ENCODE data around the gene RPL39. TPM values are rescaled to one million over a fixed set of nuclear protein-coding genes. Genes with fewer than 3 reads are reported as not detected.
A peak's percentile ranks its signal among the peaks of the same experiment; 100 is the strongest.
"Not testable (repeated sequence)": the region's sequence is repeated elsewhere in the genome, so short reads cannot be mapped to it uniquely, and the experiment has no call there.

The RPL39 gene
- total RNA-seq, 2 experiments from 2014 or later, result 1,775 to 1,899 TPM

DNA sequence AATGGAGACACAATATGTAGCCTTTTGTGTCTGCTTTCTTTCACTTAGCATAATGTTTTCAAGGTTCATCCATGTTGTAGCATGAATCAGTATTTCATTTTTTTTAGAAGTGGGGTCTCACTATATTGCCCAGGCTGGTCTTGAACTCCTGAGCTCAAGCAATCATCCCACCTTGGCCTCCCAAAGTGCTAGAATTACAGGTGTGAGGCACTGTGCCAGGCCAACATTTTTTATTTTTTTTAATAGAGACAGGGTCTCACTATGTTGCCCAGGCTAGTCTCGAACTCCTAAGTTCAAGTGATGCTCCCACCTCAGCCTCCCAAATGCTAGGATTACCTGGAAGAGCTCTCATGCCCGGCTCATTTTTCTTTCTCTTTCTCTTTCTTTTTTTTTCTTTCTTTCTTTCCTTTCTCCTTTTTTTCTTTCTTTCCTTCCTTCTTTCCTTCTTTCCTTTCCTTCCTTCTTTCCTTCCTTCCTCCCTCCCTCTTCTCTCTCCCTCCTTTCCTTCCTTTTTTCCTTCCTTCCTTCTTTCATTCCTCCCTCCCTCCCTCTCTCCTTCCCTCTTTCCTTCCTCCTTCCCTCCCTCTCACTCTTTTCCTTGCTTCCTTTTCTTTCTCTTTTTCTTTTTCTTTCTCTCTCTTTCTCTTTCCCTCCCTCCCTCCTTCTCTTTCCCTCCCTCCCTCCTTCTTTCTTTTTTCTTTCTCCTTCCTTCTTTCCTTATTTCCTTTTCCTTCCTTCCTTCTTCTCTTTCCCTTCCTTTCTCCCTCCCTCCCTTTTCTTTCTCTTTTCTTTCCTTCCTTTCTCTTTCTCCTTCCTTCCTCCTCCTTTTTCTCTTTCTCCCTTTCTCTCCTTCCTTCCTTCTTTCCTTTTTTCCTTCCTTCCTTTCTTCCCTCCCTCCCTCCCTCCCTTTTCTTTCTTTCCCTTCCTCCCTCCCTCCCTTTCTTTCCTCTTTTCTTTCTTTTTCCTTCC is 10.1 kb upstream of the RPL39 start:
- ChIA-PET POLR2A (interaction anchor here (0.6 kb wide), 1 partner anchor 12 kb away, joined by 6 read pairs; no protein-coding TSS in a partner anchor), CTCF (no interaction called here)
- Mint-ChIP-seq H3K36me3 (ENCODE audit: low read depth) (no peaks in the 10 kb centered on the region), H3K27ac (no peak overlapping the region), H3K4me3 (no peak overlapping the region), H3K27me3 (ENCODE audit: low read depth) (no peaks in the 10 kb centered on the region), H3K4me1 (ENCODE audit: low read depth) (no peaks in the 10 kb centered on the region), H3K9me3 (ENCODE audit: insufficient read depth) (no peaks in the 10 kb centered on the region)
- ATAC-seq (no peak), DNase-seq (no peak)

DNA sequence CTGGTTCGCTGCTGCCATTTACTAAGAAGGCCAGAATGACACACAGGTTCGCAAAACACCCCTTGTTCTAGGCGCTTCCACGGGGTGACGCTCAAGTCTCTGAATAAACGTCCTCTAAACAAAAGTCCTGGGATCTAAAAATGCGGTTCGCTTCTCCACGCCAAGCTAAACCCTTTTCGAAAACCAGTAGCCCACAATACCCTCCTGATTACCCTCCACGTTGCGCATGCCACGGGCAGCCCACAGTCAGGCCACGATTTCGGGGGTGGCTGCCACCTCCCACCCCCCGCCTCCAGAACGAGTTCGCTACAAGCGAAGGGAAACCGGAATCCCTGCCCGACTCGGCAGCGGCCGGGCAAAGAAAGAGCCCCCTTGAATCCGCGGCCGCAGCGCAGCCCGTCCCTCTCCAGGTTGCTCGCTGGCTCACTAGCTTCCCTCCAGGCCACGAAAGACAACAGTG is 423 bp downstream of the RPL39 start:
- peak overlapping the region; percentile 95 for H3K4me3 Mint-ChIP-seq
- peaks cover 41% of the 10 kb centered on the region for H3K36me3 Mint-ChIP-seq (ENCODE audit: low read depth)
- DNase-seq, result peak; percentile 49
- POLR2A ChIA-PET, result interaction anchor here (0.8 to 2.4 kb wide), 13 partner anchors 15 to 275 kb away, joined by 3 to 27 read pairs (median 7); partner anchors contain the start of genes NDUFA1, NKRF, RNF113A and SEPTIN6
- H3K9me3 Mint-ChIP-seq (ENCODE audit: insufficient read depth), result no peaks in the 10 kb centered on the region
- CTCF ChIA-PET, result interaction anchor here (1.0 to 1.7 kb wide), 11 partner anchors 15 to 185 kb away, joined by 3 to 10 read pairs (median 5); partner anchors contain the start of genes NDUFA1, NKRF, RNF113A and UPF3B
- peak overlapping the region; percentile 94 for H3K27ac Mint-ChIP-seq
- ATAC-seq, result peak; percentile 38
- no peaks in the 10 kb centered on the region for H3K27me3 Mint-ChIP-seq (ENCODE audit: low read depth)
- H3K4me1 Mint-ChIP-seq (ENCODE audit: low read depth), result peaks cover 35% of the 10 kb centered on the region

DNA sequence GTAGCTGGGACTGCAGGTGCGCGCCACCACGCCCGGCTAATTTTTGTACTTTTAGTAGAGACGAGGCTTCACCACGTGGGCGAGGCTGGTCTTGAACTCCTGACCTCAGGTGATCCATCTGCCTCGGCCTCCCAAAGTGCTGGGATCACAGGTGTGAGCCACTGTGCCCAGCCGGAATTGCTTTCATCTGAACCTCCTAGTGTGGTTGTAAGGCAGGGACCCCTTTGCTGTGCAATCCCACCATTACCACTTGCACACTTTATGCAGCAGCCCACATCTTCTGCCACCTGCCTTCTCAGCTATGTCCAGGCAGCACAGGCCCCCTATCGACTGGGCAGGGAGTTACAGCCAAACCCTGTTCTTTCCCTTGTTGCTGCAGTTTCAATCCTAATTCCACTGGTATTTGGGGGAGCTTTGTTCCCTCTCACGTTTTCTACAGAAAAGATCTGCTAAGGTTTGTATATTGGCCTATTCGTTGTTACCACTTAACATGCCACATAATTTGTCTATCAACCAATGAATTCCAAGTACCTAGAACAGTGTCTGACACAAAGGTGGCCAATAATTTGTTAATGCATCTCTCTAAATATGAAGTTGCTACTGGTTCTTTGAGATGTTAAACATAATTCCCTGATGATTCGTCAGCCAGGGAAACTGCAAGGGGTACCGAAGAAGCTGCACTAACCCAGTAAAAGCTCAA is 6.5 kb downstream of the RPL39 start:
- CTCF ChIA-PET, result interaction anchor here (0.7 to 1.9 kb wide), 10 partner anchors 9 to 262 kb away, joined by 3 to 16 read pairs (median 4); partner anchors contain the start of genes SOWAHD and UPF3B
- H3K9me3 Mint-ChIP-seq (ENCODE audit: insufficient read depth), result no peaks in the 10 kb centered on the region
- H3K4me1 Mint-ChIP-seq (ENCODE audit: low read depth), result peaks cover 44% of the 10 kb centered on the region
- no peaks in the 10 kb centered on the region for H3K27me3 Mint-ChIP-seq (ENCODE audit: low read depth)
- H3K36me3 Mint-ChIP-seq (ENCODE audit: low read depth), result peaks cover 53% of the 10 kb centered on the region
- no peak overlapping the region for H3K4me3 Mint-ChIP-seq
- peak; percentile 51 for ATAC-seq
- peak; percentile 56 for DNase-seq
- H3K27ac Mint-ChIP-seq, result peak overlapping the region; percentile 15
- POLR2A ChIA-PET, result no interaction called here

DNA sequence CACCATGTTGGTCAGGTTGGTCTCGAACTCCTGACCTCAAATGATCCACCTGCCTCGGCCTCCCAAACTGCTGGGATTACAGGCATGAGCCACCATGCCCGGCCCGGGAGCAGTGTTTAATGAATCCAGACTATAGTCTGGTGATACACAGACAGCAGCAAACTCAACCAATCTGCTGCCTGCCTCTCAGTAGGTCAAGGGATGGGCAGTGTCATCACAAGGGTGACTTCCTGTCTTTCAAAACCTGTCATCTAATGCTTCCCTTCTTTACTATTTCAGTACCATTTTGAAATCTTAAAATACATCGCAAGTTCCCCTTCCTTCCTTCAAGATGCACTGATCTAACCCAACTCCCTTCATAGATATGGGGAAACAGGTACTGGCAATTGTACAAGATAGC is 8.4 kb downstream of the RPL39 start:
- CTCF ChIA-PET, result interaction anchor here (2.1 kb wide), 1 partner anchor 25 kb away, joined by 4 read pairs; the partner anchor contains the start of gene SOWAHD
- POLR2A ChIA-PET, result no interaction called here
- ATAC-seq (no peak), DNase-seq (no peak)
- no peaks in the 10 kb centered on the region for H3K9me3 Mint-ChIP-seq (ENCODE audit: insufficient read depth)
- H3K4me1 Mint-ChIP-seq (ENCODE audit: low read depth), result peaks cover 34% of the 10 kb centered on the region
- no peaks in the 10 kb centered on the region for H3K27me3 Mint-ChIP-seq (ENCODE audit: low read depth)
- H3K27ac Mint-ChIP-seq, result no peak overlapping the region
- H3K4me3 Mint-ChIP-seq, result no peak overlapping the region
- H3K36me3 Mint-ChIP-seq (ENCODE audit: low read depth), result peaks cover 37% of the 10 kb centered on the region

DNA sequence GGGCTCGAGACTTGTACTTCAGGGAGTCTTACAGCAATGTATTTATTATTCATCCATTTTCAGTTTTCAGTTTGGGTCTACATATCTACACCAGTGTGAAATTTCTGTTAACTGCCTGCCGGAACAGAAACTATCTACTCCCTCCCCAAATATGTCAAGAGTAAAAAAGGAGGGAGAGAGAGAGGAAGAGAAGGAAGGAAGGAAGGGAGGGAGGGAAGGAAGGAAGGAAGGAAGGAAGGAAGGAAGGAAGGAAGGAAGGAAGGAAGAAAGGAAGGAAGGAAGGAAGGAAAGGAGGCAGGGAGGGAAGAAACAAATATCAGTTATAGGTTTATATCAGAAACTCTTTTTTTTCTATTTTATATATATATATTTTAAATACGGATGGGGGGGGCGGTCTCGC is 12.6 kb downstream of the RPL39 start:
- H3K4me1 Mint-ChIP-seq (ENCODE audit: low read depth), result peaks cover 17% of the 10 kb centered on the region
- no peak overlapping the region for H3K27ac Mint-ChIP-seq
- H3K9me3 Mint-ChIP-seq (ENCODE audit: insufficient read depth), result no peaks in the 10 kb centered on the region
- ATAC-seq (no peak), DNase-seq (no peak)
- no peak overlapping the region for H3K4me3 Mint-ChIP-seq
- H3K27me3 Mint-ChIP-seq (ENCODE audit: low read depth), result no peaks in the 10 kb centered on the region
- peaks cover 15% of the 10 kb centered on the region for H3K36me3 Mint-ChIP-seq (ENCODE audit: low read depth)
- ChIA-PET POLR2A (no interaction called here), CTCF (interaction anchor here (0.9 kb wide), 1 partner anchor 20 kb away, joined by 4 read pairs; the partner anchor contains the start of gene SOWAHD)

DNA sequence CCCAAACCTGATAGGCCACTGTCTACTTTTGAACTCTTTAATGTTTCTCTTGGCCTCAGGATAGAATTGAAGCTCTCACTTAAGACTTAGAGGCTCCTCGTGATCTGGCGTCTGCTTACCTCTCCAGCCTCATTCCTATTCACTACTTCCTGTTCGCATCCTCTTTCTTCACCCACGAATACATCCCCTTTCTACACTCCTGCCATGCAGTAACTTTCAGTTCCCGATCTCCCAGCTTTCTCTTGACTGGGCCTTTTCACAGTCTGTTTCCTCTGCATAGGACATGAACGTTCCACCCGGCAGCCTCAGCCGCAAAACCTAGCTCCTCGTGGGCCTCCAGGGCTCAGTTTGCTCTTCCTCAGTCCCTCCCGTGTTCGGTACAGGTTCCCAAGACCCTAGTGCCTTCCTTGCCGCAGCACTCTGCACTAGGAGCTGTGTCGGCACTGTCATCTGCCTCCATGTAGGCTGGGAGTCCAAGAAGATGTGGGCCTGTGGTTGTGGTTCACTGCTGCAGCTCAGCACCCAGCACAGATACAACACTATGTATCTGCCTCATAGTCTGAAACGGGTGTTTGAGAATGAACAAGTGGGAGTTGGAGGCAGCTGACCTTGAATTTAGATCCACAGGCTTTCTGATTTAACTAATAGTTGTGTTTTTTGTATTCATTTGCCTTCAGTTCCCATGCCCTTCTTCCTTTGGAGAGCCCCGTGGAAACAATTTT is 15.8 kb downstream of the RPL39 start:
- no peaks in the 10 kb centered on the region for H3K9me3 Mint-ChIP-seq (ENCODE audit: insufficient read depth)
- ChIA-PET CTCF (interaction anchor here (1.4 to 4.4 kb wide), 4 partner anchors 9 to 19 kb away, joined by 3 to 17 read pairs (median 6); partner anchors contain the start of genes RPL39 and SOWAHD), POLR2A (interaction anchor here (2.7 kb wide), 1 partner anchor 16 kb away, joined by 8 read pairs; the partner anchor contains the start of gene RPL39)
- H3K4me1 Mint-ChIP-seq (ENCODE audit: low read depth), result peaks cover 10% of the 10 kb centered on the region
- H3K27ac Mint-ChIP-seq, result peak overlapping the region; percentile 13
- H3K4me3 Mint-ChIP-seq, result no peak overlapping the region
- ATAC-seq, result no peak
- H3K27me3 Mint-ChIP-seq (ENCODE audit: low read depth), result no peaks in the 10 kb centered on the region
- H3K36me3 Mint-ChIP-seq (ENCODE audit: low read depth), result peaks cover 4% of the 10 kb centered on the region
- DNase-seq, result no peak

DNA sequence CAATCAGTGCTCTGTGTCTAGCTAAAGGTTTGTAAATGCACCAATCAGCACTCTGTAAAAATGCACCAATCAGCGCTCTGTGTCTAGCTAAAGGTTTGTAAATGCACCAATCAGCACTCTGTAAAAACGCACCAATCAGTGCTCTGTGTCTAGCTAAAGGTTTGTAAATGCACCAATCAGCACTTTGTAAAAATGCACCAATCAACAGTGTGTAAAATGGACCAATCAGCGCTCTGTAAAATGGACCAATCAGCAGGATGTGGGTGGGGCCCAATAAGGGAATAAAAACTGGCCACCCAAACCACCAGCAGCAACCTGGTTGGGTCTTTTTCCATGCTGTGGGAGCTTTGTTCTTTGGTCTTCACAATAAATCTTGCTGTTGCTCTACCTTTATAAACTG is 22.0 kb downstream of the RPL39 start:
- H3K27me3 Mint-ChIP-seq (ENCODE audit: low read depth); H3K9me3 Mint-ChIP-seq (ENCODE audit: insufficient read depth); POLR2A ChIA-PET; H3K4me3 Mint-ChIP-seq; H3K4me1 Mint-ChIP-seq (ENCODE audit: low read depth); DNase-seq; H3K27ac Mint-ChIP-seq; ATAC-seq; H3K36me3 Mint-ChIP-seq (ENCODE audit: low read depth): not testable (repeated sequence)
- CTCF ChIA-PET, result interaction anchor here (1.4 kb wide), 1 partner anchor 254 kb away, joined by 5 read pairs; no protein-coding TSS in a partner anchor

DNA sequence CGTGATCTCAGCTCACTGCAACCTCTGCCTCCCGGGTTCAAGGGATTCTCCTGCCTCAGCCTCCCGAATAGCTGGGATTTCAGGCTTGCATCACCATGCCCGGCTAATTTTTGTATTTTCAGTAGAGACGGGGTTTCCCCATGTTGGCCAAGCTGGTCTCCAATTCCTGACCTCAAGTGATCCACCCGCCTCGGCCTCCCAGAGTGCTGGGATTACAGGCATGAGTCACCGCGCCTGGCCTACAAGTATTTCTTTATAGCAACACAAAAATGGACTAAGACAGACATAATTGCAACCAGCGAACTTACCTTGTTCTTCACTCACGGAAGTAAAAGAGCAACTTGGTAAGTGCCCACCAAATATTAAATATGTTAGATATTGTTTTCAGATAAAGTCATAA is 23.0 kb downstream of the RPL39 start:
- H3K4me3 Mint-ChIP-seq; ATAC-seq; H3K4me1 Mint-ChIP-seq (ENCODE audit: low read depth); H3K36me3 Mint-ChIP-seq (ENCODE audit: low read depth); H3K27ac Mint-ChIP-seq; H3K9me3 Mint-ChIP-seq (ENCODE audit: insufficient read depth); DNase-seq; POLR2A ChIA-PET; H3K27me3 Mint-ChIP-seq (ENCODE audit: low read depth): not testable (repeated sequence)
- CTCF ChIA-PET, result interaction anchor here (1.4 kb wide), 1 partner anchor 253 kb away, joined by 5 read pairs; no protein-coding TSS in a partner anchor

DNA sequence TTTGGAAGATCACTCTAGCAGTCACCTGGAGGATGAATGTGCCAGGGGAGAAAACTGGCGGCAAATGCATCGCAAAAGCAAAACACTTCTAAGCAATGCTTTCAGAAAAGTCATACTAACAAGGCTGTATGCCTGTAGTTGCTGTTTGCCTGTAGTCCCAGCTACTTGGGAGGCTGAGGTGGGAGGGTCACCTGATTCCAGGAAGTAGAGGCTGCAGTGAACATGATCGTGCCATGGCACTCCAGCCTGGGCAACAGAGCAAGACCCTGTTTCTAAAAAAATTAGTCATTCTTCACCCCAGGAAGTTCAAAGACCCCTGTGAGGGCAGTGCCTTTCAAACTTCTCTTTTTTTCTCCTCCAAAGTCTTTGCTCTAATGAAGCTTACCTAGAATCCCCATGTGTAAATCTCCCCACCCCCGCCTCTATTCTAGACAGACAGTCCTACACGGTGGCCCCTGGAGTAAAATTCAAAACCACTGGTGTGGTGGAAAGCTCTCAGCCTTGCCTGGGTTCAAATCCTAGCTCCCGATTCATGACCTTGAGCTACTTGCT is 27.5 kb downstream of the RPL39 start:
- Mint-ChIP-seq H3K4me1 (ENCODE audit: low read depth) (peaks cover 8% of the 10 kb centered on the region), H3K36me3 (ENCODE audit: low read depth) (no peaks in the 10 kb centered on the region), H3K9me3 (ENCODE audit: insufficient read depth) (no peaks in the 10 kb centered on the region), H3K4me3 (no peak overlapping the region), H3K27ac (no peak overlapping the region), H3K27me3 (ENCODE audit: low read depth) (no peaks in the 10 kb centered on the region)
- no peak for ATAC-seq
- no peak for DNase-seq
- ChIA-PET POLR2A (no interaction called here), CTCF (interaction anchor here (1.4 kb wide), 1 partner anchor 34 kb away, joined by 5 read pairs; no protein-coding TSS in a partner anchor)

DNA sequence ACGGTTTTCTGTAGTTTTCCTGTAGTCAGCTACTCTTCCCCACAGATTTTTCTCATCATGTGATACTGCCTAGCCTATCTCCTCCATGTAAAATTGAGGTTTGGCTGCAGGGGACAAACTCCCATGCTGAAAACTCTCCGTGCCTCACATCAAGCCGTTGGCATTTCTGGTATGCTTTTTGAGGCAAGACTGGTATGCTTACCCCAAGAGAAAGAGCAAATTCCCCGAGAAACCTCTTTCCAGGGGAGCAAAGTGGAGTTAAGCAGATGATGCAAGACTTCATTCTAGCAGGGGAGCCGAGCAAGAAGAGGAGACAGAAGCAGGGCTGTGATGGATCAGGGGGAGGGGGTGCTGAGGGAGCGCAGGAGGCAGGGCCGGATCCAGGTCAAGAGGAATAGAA is 28.2 kb downstream of the RPL39 start:
- no peaks in the 10 kb centered on the region for H3K36me3 Mint-ChIP-seq (ENCODE audit: low read depth)
- DNase-seq (no peak), ATAC-seq (no peak)
- H3K27me3 Mint-ChIP-seq (ENCODE audit: low read depth), result no peaks in the 10 kb centered on the region
- H3K4me1 Mint-ChIP-seq (ENCODE audit: low read depth), result peaks cover 8% of the 10 kb centered on the region
- H3K9me3 Mint-ChIP-seq (ENCODE audit: insufficient read depth), result no peaks in the 10 kb centered on the region
- H3K27ac Mint-ChIP-seq, result peak overlapping the region; percentile 34
- POLR2A ChIA-PET, result no interaction called here
- CTCF ChIA-PET, result no interaction called here
- no peak overlapping the region for H3K4me3 Mint-ChIP-seq

DNA sequence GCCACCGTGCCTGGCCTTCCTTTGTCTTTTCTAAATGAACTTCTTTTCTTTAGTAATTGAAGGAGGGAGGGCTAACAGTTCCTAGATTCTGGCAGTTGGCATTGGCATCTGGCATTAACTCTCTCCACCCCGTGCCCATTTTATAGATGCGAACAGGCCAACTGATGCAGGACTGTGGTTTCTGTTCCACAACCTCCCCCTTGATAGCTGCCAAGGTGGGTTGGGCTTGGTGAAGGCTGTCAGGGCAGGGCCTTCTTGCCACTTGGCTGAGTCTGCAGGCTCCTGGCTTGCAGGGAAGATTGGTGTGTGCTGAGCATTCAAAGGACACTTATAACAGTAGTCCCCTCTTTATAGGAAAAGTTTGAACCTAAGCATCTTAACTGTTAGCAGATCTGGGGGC is 28.7 kb downstream of the RPL39 start:
- H3K9me3 Mint-ChIP-seq (ENCODE audit: insufficient read depth), result no peaks in the 10 kb centered on the region
- DNase-seq, result no peak
- no peaks in the 10 kb centered on the region for H3K27me3 Mint-ChIP-seq (ENCODE audit: low read depth)
- peaks cover 10% of the 10 kb centered on the region for H3K4me1 Mint-ChIP-seq (ENCODE audit: low read depth)
- ChIA-PET CTCF (no interaction called here), POLR2A (no interaction called here)
- no peak for ATAC-seq
- no peaks in the 10 kb centered on the region for H3K36me3 Mint-ChIP-seq (ENCODE audit: low read depth)
- no peak overlapping the region for H3K4me3 Mint-ChIP-seq
- no peak overlapping the region for H3K27ac Mint-ChIP-seq
